ENCODE results near the gene NDUFS6. TPM values are rescaled to one million over a fixed set of nuclear protein-coding genes. Genes with fewer than 3 reads are reported as not detected.

NDUFS6 gene
- total and polyA plus RNA-seq, 5 donors from 2014 or later, result 21.6 to 98.7 (median 74.6) TPM

DNA sequence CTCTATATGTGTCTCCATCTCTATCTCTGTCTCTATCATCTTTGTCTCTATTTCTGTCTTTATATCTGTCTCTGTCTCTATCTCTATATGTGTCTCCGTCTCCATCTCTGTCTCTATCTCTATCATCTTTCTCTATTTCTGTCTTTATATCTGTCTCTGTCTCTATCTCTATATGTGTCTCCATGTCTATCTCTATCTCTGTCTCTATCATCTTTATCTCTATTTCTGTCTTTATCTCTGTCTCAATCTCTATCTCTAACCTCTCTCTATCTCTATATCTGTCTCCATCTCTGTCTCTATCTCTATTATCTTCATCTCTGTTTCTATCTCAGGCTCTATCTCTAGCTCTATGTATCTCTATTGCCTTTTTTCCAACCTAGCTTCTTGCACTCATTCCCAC, 44.5 kb downstream of the NDUFS6 start:
- Histone ChIP-seq H3K36me3 (ENCODE audit: control insufficient read depth, insufficient read depth, low read length) (no peaks in the 10 kb centered on the region), H3K4me1 (ENCODE audit: control insufficient read depth, insufficient read depth, low read length, poor library complexity, severe bottlenecking) (no peaks in the 10 kb centered on the region), H3K27me3 (ENCODE audit: control insufficient read depth, insufficient read depth, low read length) (no peaks in the 10 kb centered on the region), H3K27ac (ENCODE audit: insufficient read depth, low read length, poor library complexity, severe bottlenecking) (no peak overlapping the region), H3K9me3 (ENCODE audit: control insufficient read depth in 2 of 2, low read length in 2 of 2) (no peaks in the 10 kb centered on the region), H3K4me3 (ENCODE audit: low read depth, low read length) (no peak overlapping the region)
- Mint-ChIP-seq H3K4me1 (no peaks in the 10 kb centered on the region), H3K36me3 (no peaks in the 10 kb centered on the region), H3K27ac (no peak overlapping the region), H3K9me3 (peaks cover 0 to 2% (median 0%) of the 10 kb centered on the region in 7 donors), H3K4me3 (no peak overlapping the region), H3K27me3 (peaks cover 11% of the 10 kb centered on the region)
- DNase-seq, result no peak
- no peak for ATAC-seq (ENCODE audit: low read depth in 2 of 2)

DNA sequence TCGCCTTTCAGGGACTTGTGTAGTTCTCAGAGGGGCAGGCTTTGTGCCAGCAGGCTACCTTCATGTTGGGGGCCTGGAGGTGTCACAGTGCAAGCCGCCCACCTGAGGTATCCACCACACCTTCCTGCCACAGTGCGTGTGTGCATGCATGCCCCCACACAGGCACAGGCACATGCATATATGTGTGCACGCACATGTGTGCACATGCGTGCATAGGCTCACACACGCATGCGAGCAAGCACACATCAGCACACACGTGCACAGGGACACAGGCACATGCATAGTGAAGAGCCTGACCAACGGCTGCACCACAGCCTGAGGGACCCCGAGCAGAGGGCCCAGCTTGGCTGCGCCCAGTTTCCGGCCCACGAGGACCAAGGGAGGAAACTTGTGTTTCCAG, 45.4 kb downstream of the NDUFS6 start:
- H3K4me1 ChIP-seq (ENCODE audit: control insufficient read depth, insufficient read depth, low read length, poor library complexity, severe bottlenecking), result no peaks in the 10 kb centered on the region
- H3K27me3 Mint-ChIP-seq, result peaks cover 19% of the 10 kb centered on the region
- no peak overlapping the region for H3K27ac Mint-ChIP-seq
- H3K36me3 Mint-ChIP-seq, result no peaks in the 10 kb centered on the region
- H3K4me3 ChIP-seq (ENCODE audit: low read depth, low read length), result no peak overlapping the region
- no peak overlapping the region for H3K27ac ChIP-seq (ENCODE audit: insufficient read depth, low read length, poor library complexity, severe bottlenecking)
- no peak for DNase-seq
- H3K36me3 ChIP-seq (ENCODE audit: control insufficient read depth, insufficient read depth, low read length), result no peaks in the 10 kb centered on the region
- H3K9me3 Mint-ChIP-seq, result peaks cover 0 to 2% (median 0%) of the 10 kb centered on the region in 7 donors
- no peak for ATAC-seq (ENCODE audit: low read depth in 2 of 2)
- no peak overlapping the region for H3K4me3 Mint-ChIP-seq
- H3K27me3 ChIP-seq (ENCODE audit: control insufficient read depth, insufficient read depth, low read length), result no peaks in the 10 kb centered on the region
- no peaks in the 10 kb centered on the region for H3K4me1 Mint-ChIP-seq
- H3K9me3 ChIP-seq (ENCODE audit: control insufficient read depth in 2 of 2, low read length in 2 of 2), result no peaks in the 10 kb centered on the region

DNA sequence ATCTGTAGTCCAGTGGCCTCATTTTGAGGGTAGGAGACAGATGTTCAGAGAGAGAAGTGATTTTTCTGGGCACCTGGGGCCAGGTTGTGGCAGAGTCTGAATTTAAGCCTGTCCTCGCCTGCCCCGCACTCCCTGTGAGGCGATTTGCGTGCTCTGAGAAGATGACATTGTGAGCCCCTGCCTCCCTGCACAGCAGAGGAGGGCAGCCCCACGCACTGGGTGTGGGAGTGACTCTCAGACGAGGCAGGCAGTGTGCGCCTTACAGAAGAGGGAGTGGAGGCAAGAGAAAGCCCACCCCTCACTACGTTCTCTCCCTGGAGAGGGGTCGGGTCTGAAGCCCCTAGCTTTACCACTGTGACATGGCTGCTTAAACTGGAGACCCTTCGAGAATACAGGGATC, 45.8 kb downstream of the NDUFS6 start:
- DNase-seq, result no peak
- Mint-ChIP-seq H3K4me1 (no peaks in the 10 kb centered on the region), H3K4me3 (no peak overlapping the region), H3K36me3 (no peaks in the 10 kb centered on the region), H3K9me3 (peaks cover 0 to 2% (median 0%) of the 10 kb centered on the region in 7 donors), H3K27me3 (peaks cover 21% of the 10 kb centered on the region), H3K27ac (no peak overlapping the region)
- H3K4me1 ChIP-seq (ENCODE audit: control insufficient read depth, insufficient read depth, low read length, poor library complexity, severe bottlenecking), result no peaks in the 10 kb centered on the region
- no peak overlapping the region for H3K27ac ChIP-seq (ENCODE audit: insufficient read depth, low read length, poor library complexity, severe bottlenecking)
- no peak for ATAC-seq (ENCODE audit: low read depth in 2 of 2)
- no peaks in the 10 kb centered on the region for H3K36me3 ChIP-seq (ENCODE audit: control insufficient read depth, insufficient read depth, low read length)
- no peaks in the 10 kb centered on the region for H3K27me3 ChIP-seq (ENCODE audit: control insufficient read depth, insufficient read depth, low read length)
- no peaks in the 10 kb centered on the region for H3K9me3 ChIP-seq (ENCODE audit: control insufficient read depth in 2 of 2, low read length in 2 of 2)
- H3K4me3 ChIP-seq (ENCODE audit: low read depth, low read length), result no peak overlapping the region

DNA sequence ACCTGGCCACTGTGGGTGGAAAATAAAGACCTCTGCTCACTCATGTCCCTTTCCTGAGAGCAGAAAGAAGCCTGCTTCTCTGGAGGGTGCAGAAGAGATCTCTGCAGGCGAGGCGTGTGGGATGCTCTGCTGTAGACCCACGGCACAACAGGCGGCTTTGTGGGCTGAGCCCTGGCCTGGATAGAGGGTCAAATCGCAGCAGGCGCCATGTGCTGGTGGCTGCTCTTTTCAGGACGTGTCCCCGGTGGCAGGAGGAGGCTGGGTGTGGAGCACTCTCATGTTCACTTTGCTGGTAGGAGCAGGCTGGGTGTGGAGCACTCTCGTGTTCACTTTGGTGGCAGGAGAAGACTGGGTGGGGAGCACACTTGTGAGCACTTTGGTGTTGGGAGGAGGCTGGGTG, 46.4 kb downstream of the NDUFS6 start:
- DNase-seq (no peak), ATAC-seq (ENCODE audit: low read depth in 2 of 2) (no peak)
- Mint-ChIP-seq H3K4me1 (no peaks in the 10 kb centered on the region), H3K36me3 (no peaks in the 10 kb centered on the region), H3K27me3 (peaks cover 21% of the 10 kb centered on the region), H3K9me3 (peaks cover 0 to 2% (median 0%) of the 10 kb centered on the region in 7 donors), H3K4me3 (no peak overlapping the region), H3K27ac (no peak overlapping the region)
- Histone ChIP-seq H3K9me3 (ENCODE audit: control insufficient read depth in 2 of 2, low read length in 2 of 2) (no peaks in the 10 kb centered on the region), H3K27me3 (ENCODE audit: control insufficient read depth, insufficient read depth, low read length) (no peaks in the 10 kb centered on the region), H3K36me3 (ENCODE audit: control insufficient read depth, insufficient read depth, low read length) (no peaks in the 10 kb centered on the region), H3K27ac (ENCODE audit: insufficient read depth, low read length, poor library complexity, severe bottlenecking) (no peak overlapping the region), H3K4me1 (ENCODE audit: control insufficient read depth, insufficient read depth, low read length, poor library complexity, severe bottlenecking) (no peaks in the 10 kb centered on the region), H3K4me3 (ENCODE audit: low read depth, low read length) (no peak overlapping the region)

DNA sequence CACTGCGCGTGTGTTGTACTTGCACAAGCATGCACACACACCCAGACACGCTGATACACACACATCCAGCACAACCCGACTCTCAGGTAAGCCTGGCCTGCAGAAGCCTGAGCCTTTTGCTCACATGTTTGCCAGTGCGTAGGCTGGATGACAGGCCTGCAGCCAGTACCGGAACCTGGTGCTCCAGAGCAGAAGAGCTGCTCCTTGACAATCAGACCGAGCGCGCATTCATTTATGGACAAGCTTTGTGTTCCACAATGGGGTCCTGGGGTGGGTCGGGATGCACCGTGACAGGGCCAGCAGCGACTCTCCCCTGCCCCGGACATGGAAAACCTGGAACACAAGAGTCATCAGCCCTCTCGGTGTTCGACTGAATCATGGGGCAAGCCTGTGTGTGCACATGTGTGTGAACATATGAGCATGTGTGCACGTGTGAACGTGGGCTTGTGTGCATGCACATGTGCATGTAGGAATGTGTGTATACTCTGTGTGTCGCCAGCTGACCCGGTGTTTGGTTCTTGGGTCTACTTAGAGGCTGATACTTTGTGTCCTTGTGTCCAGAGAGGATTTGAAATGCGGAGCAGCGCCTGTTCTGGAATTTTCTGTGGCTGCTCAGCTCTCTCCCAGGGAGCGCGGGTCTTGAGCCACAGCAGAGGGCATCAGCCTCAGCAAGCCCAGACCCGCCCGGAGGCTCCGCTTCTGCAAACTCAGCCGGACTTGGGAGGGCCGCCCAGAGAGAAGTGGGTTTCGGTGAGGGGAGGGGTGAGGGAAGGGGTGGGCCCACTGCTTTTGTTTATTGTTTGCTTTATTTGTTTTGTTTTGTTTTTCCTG, 49.3 kb downstream of the NDUFS6 start:
- Mint-ChIP-seq H3K4me3 (no peak overlapping the region), H3K9me3 (peaks cover 0 to 2% (median 0%) of the 10 kb centered on the region in 7 donors), H3K27ac (no peak overlapping the region), H3K36me3 (no peaks in the 10 kb centered on the region), H3K4me1 (no peaks in the 10 kb centered on the region), H3K27me3 (peaks cover 33% of the 10 kb centered on the region)
- Histone ChIP-seq H3K4me3 (ENCODE audit: low read depth, low read length) (no peak overlapping the region), H3K9me3 (ENCODE audit: control insufficient read depth in 2 of 2, low read length in 2 of 2) (no peaks in the 10 kb centered on the region), H3K27me3 (ENCODE audit: control insufficient read depth, insufficient read depth, low read length) (no peaks in the 10 kb centered on the region), H3K27ac (ENCODE audit: insufficient read depth, low read length, poor library complexity, severe bottlenecking) (no peak overlapping the region), H3K4me1 (ENCODE audit: control insufficient read depth, insufficient read depth, low read length, poor library complexity, severe bottlenecking) (no peaks in the 10 kb centered on the region), H3K36me3 (ENCODE audit: control insufficient read depth, insufficient read depth, low read length) (no peaks in the 10 kb centered on the region)
- DNase-seq (no peak), ATAC-seq (ENCODE audit: low read depth in 2 of 2) (no peak)

DNA sequence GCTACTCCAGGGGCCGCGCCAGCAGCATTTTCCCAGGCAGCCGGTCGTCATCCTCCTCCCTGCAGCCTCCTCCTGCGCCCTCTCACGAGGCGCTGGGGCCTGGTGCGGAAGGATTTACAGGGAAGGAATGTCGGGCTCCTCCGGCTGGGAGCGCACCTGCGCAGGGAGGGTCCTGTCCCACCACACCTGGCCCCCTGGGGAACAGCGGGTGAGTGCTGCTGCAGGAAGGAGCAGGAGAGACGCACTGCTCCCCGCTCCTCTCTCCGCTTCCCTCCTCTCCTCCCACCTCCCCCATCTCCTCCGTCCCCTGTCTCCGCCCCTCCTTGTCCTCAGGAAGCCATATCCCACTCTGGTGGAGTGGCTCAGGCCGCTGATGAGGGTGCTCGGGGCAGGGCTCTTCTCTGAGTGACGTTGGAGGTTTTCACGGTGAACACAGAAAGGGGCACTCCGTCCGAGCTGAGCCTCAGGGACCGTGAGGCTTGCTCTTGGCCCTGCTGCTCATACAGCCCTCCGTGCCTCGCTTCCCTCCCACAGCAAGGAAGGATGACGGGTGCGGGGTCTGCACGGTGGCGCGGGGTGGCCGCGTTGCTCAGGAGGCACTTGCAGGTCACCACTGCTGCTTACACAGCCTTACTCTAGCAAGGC, 50.2 kb downstream of the NDUFS6 start:
- H3K27me3 Mint-ChIP-seq, result peaks cover 37% of the 10 kb centered on the region
- Histone ChIP-seq H3K9me3 (ENCODE audit: control insufficient read depth in 2 of 2, low read length in 2 of 2) (no peaks in the 10 kb centered on the region), H3K36me3 (ENCODE audit: control insufficient read depth, insufficient read depth, low read length) (no peaks in the 10 kb centered on the region), H3K27ac (ENCODE audit: insufficient read depth, low read length, poor library complexity, severe bottlenecking) (no peak overlapping the region), H3K27me3 (ENCODE audit: control insufficient read depth, insufficient read depth, low read length) (no peaks in the 10 kb centered on the region), H3K4me1 (ENCODE audit: control insufficient read depth, insufficient read depth, low read length, poor library complexity, severe bottlenecking) (no peaks in the 10 kb centered on the region), H3K4me3 (ENCODE audit: low read depth, low read length) (no peak overlapping the region)
- H3K9me3 Mint-ChIP-seq, result peaks cover 0 to 2% (median 0%) of the 10 kb centered on the region in 7 donors
- no peaks in the 10 kb centered on the region for H3K36me3 Mint-ChIP-seq
- no peak for DNase-seq
- H3K27ac Mint-ChIP-seq, result no peak overlapping the region
- no peak for ATAC-seq (ENCODE audit: low read depth in 2 of 2)
- no peak overlapping the region for H3K4me3 Mint-ChIP-seq
- H3K4me1 Mint-ChIP-seq, result no peaks in the 10 kb centered on the region

DNA sequence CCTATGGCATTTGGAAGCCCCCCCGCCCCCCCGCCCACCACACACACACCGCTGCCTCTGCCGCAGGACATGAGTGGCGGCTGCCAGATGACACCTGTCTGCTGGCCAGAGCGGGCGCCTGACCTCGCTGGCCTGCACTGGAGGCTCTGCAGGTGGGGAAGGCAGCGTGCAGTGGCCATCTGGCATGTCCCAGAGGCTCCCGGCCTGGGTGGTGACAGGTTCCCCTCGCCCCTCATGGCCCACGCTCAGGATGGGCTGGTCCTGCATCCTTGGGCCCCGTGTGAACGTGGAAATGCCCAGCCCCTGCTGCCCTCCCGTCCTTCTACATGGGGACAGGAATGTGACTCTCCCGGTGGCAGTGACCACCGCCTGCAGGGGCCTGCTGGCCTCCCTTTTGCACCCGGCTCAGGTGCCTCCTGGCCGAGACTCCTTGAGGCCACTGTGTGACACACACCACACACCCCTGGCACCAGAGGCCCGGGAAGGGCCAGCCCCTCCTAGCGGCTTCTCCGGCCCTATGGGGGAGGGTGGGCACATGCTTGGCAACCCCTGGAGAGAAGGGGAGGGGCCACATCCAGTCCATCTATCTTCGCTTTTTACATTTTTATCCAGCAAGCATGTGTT, 51.2 kb downstream of the NDUFS6 start:
- ATAC-seq (ENCODE audit: low read depth in 2 of 2), result no peak
- H3K27me3 Mint-ChIP-seq, result peaks cover 37% of the 10 kb centered on the region

More for the DNA sequence above, 51.2 kb downstream of the NDUFS6 start:
- no peaks in the 10 kb centered on the region for H3K4me1 ChIP-seq (ENCODE audit: control insufficient read depth, insufficient read depth, low read length, poor library complexity, severe bottlenecking)
- no peak overlapping the region for H3K4me3 Mint-ChIP-seq
- no peaks in the 10 kb centered on the region for H3K36me3 ChIP-seq (ENCODE audit: control insufficient read depth, insufficient read depth, low read length)
- no peak overlapping the region for H3K27ac Mint-ChIP-seq
- no peak overlapping the region for H3K27ac ChIP-seq (ENCODE audit: insufficient read depth, low read length, poor library complexity, severe bottlenecking)
- DNase-seq, result no peak
- H3K9me3 ChIP-seq (ENCODE audit: control insufficient read depth in 2 of 2, low read length in 2 of 2), result no peaks in the 10 kb centered on the region
- peaks cover 0 to 2% (median 0%) of the 10 kb centered on the region in 7 donors for H3K9me3 Mint-ChIP-seq
- H3K4me3 ChIP-seq (ENCODE audit: low read depth, low read length), result no peak overlapping the region
- H3K36me3 Mint-ChIP-seq, result no peaks in the 10 kb centered on the region
- no peaks in the 10 kb centered on the region for H3K4me1 Mint-ChIP-seq
- no peaks in the 10 kb centered on the region for H3K27me3 ChIP-seq (ENCODE audit: control insufficient read depth, insufficient read depth, low read length)
